K562 (cell line): ENCODE measurements around the gene LCN12. TPM values are rescaled to one million over a fixed set of nuclear protein-coding genes. Genes with fewer than 3 reads are reported as not detected.

Experiments used
- ATAC-seq: fragments of 200-7000 bp; cut with Tn5 transposase; 3 replicates; pipeline ENCODE4 v1.9.1; 2020; ENCODE audit warnings: moderate library complexity
- BruUV-seq: library from RNA; stranded (reverse); fragments of 400-500 nt; replicated peaks from 2 replicates; lab custom pipeline; 2021; lab: Mats Ljungman, UMichigan
- CTCF ChIA-PET: fragments of 300-600 bp; formaldehyde crosslinking; extraction: SDS; loops from one replicate; lab custom pipeline; 2021; ENCODE audit warnings: low intra/inter-chr PET ratio; lab: Yijun Ruan, JAX
- POLR2A ChIA-PET: fragments of 300-600, 350-650 bp; sonication (Branson Sonifier 250); formaldehyde crosslinking; extraction: SDS; loops from one replicate; lab custom pipeline; 2021; ENCODE audit warnings: antibody characterized with exemption, inconsistent platforms; lab: Yijun Ruan, JAX
- DNase-seq, 4 experiments: peaks; one replicate each; pipeline versions ENCODE4 v3.0.0 to v3.0.0-alpha.2; 2011 to 2018; ENCODE audit warnings: low spot score in 3 of 4, mixed read lengths in 3 of 4; ENCODE audit errors: extremely low read depth in 1 of 4
- FAIRE-seq: peaks from 2 replicates; lab custom pipeline; 2011; peaks lifted over from hg19 to GRCh38; lab: Jason Lieb, UNC
- H2AFZ ChIP-seq: 2 replicates; pipeline ENCODE4 v1.6.0; 2011; ENCODE audit warnings: low read depth, low read length, control low read depth, inconsistent platforms
- H3K27ac ChIP-seq: fragments of 200-600 bp; 3 replicates; pipeline ENCODE4 v1.8.0; 2011; ENCODE audit warnings: low read depth, mild to moderate bottlenecking, control low read depth, inconsistent platforms, low read length, moderate library complexity, mixed read lengths; ENCODE audit errors: extremely low read depth
- H3K27me3 ChIP-seq, 2 experiments: fragments of 300-600 bp in 1 of 2; 2 replicates in 1 of 2; 3 replicates in 1 of 2; pipeline versions ENCODE4 v1.6.0 to v1.8.0; 2011; ENCODE audit warnings: inconsistent platforms in 2 of 2, low read length in 2 of 2, mild to moderate bottlenecking in 1 of 2, mixed read lengths in 1 of 2, moderate library complexity in 1 of 2; ENCODE audit not compliant: control insufficient read depth in 2 of 2, insufficient read depth in 2 of 2
- H3K36me3 ChIP-seq: fragments of 300-600 bp; 3 replicates; pipeline ENCODE4 v1.8.0; 2011; ENCODE audit warnings: mild to moderate bottlenecking, low read length, inconsistent platforms; ENCODE audit not compliant: control insufficient read depth, insufficient read depth
- H3K4me1 ChIP-seq, 2 experiments: fragments of 200-600 bp in 1 of 2; replicated peaks in 1 of 2; 2 replicates in 1 of 2; 3 replicates in 1 of 2; pipeline versions ENCODE4 v1.5.1 to v1.8.0; 2011; ENCODE audit warnings: inconsistent platforms in 2 of 2, low read length in 2 of 2, mild to moderate bottlenecking in 1 of 2, mixed read lengths in 1 of 2, moderate library complexity in 1 of 2; ENCODE audit not compliant: control insufficient read depth in 2 of 2, insufficient read depth in 2 of 2
- H3K4me2 ChIP-seq: 2 replicates; pipeline ENCODE4 v1.6.1; 2011; ENCODE audit warnings: low read length, control low read depth, inconsistent platforms, mixed read lengths; ENCODE audit not compliant: insufficient read depth
- H3K4me3 ChIP-seq: fragments of 200-600 bp; sonication (generic), shearing (Covaris generic); 2 replicates; pipeline ENCODE4 v1.5.1; 2016; ENCODE audit warnings: control low read depth, inconsistent platforms
- H3K79me2 ChIP-seq: fragments of 200-600 bp; 3 replicates; pipeline ENCODE4 v1.8.0; 2011; ENCODE audit warnings: low read length, inconsistent platforms; ENCODE audit not compliant: control insufficient read depth, insufficient read depth
- H3K9ac ChIP-seq, 2 experiments: 2 replicates each; pipeline versions ENCODE4 v1.6.0 to v1.6.1; 2011; ENCODE audit warnings: low read depth in 2 of 2, low read length in 2 of 2, control low read depth in 1 of 2, inconsistent platforms in 1 of 2, mild to moderate bottlenecking in 1 of 2, mixed read lengths in 1 of 2; ENCODE audit not compliant: insufficient read depth in 1 of 2
- H3K9me1 ChIP-seq: one replicate; pipeline ENCODE4 v1.6.0; 2011; ENCODE audit warnings: inconsistent platforms, mild to moderate bottlenecking, low read length, moderate library complexity; ENCODE audit not compliant: control insufficient read depth, insufficient read depth
- H3K9me3 ChIP-seq: replicated peaks from 2 replicates; pipeline ENCODE4 v1.5.1; 2011; ENCODE audit warnings: low read depth, low read length, inconsistent platforms; ENCODE audit not compliant: control insufficient read depth, insufficient read depth
- H4K20me1 ChIP-seq: replicated peaks from 2 replicates; pipeline ENCODE4 v1.6.1; 2011; ENCODE audit warnings: low read length, inconsistent platforms, mixed read lengths; ENCODE audit not compliant: control insufficient read depth, insufficient read depth
- BRF1 ChIP-seq: IDR thresholded peaks from 3 replicates; pipeline ENCODE4 v1.6.1; 2011; ENCODE audit warnings: borderline replicate concordance, mild to moderate bottlenecking; ENCODE audit not compliant: insufficient read length; ENCODE audit errors: extremely low read depth
- CHD4 ChIP-seq: fragments of 200-600 bp; sonication (generic); IDR thresholded peaks from 3 replicates; pipeline ENCODE4 v1.6.1; 2012; ENCODE audit warnings: low read depth, mild to moderate bottlenecking, mixed read lengths, low read length, inconsistent platforms; ENCODE audit not compliant: insufficient read depth, insufficient replicate concordance, poor library complexity, severe bottlenecking
- HMG20A ChIP-seq: fragments of 450-650 bp; formaldehyde crosslinking; conservative IDR thresholded peaks from 2 replicates; pipeline ENCODE4 v1.4.0; 2020; ENCODE audit warnings: mild to moderate bottlenecking, mixed read lengths
- POLR2G ChIP-seq: fragments of 200-400 bp; formaldehyde crosslinking; IDR thresholded peaks from 2 replicates; pipeline ENCODE4 v1.6.1; 2017; ENCODE audit warnings: low read depth, mild to moderate bottlenecking, antibody characterized with exemption, low read length, moderate library complexity
- SOX6 ChIP-seq: fragments of 450-650 bp; IDR thresholded peaks from 2 replicates; pipeline ENCODE4 v1.6.1; 2014; ENCODE audit warnings: mild to moderate bottlenecking
- ZBTB1 ChIP-seq: sonication (generic); formaldehyde crosslinking; IDR thresholded peaks from 2 replicates; pipeline ENCODE4 v1.8.1; 2023; ENCODE audit warnings: missing genetic modification reagents, low read depth, mild to moderate bottlenecking, borderline replicate concordance
- WGBS: fragments of 100-300 bp; shearing (Covaris generic); methylation state at CpG from one replicate; pipeline ENCODE4 v1.1.6; 2016; ENCODE audit warnings: low coverage, mixed read lengths; ENCODE audit not compliant: insufficient coverage; ENCODE audit errors: missing lambda C conversion rate; 5-methylcytosine and 5-hydroxymethylcytosine counted together
- in situ Hi-C: fragments of 300-500 bp; cut with MboI; formaldehyde crosslinking; loops from 4 replicates; pipeline ENCODE4 v1.15.0; 2018; ENCODE audit warnings: inconsistent platforms, mixed read lengths
- intact Hi-C: fragments of 100-400 bp; cut with micrococcal nuclease; formaldehyde crosslinking; loops from 2 replicates; pipeline ENCODE4 v1.14.2; 2022
- polyA plus RNA-seq, 8 experiments: library from polyadenylated mRNA; depleted of rRNA in 4 of 8; stranded (reverse) in 5 of 8; unstranded in 3 of 8; fragments of >200 nt; fragmentation: Nextera tagmentation in 2 of 8; fragmentation: Illumina TruSeq in 1 of 8; extraction: Ambion mirVana in 2 of 8; extraction: Trizol in 1 of 8; gene quantifications; 2 replicates each; pipeline versions ENCODE4 v1.2.1 to v1.2.3, GENCODE V29; 2011 to 2014; ENCODE audit warnings: inconsistent platforms in 1 of 8, missing spikeins in 1 of 8
- total RNA-seq, 7 experiments: library from RNA; depleted of rRNA in 6 of 7; stranded (reverse); fragments of >200 nt in 6 of 7; fragmentation: Illumina TruSeq in 2 of 7; extraction: Trizol in 2 of 7; gene quantifications; 2 replicates each; pipeline versions ENCODE4 v1.2.1 to v1.2.3, GENCODE V29; 2011 to 2021; ENCODE audit warnings: low replicate concordance in 1 of 7
- TF ChIP-seq, protein P1 (sequence below), 2 experiments: fragments of 450-650 bp; formaldehyde crosslinking in 1 of 2; IDR thresholded peaks; 2 replicates each; pipeline versions ENCODE4 v1.4.0 to v1.6.1; 2014 to 2020; ENCODE audit warnings: mild to moderate bottlenecking in 2 of 2, borderline replicate concordance in 1 of 2, low read depth in 1 of 2

Gene LCN12
- total and polyA plus RNA-seq, 9 of the 15 experiments (the other 6 are each of a cell fraction or from before 2014, with no cell fraction given): 0.05 TPM; not detected in 8

GRCh38 chr9:136915632-136916329 is 36.3 kb upstream of the LCN12 start (continued):
- TF ChIP-seq ZBTB1 (CRISPR knock-in tag): no peak
- no peak for TF ChIP-seq HMG20A (CRISPR knock-in tag)
- no peak for TF ChIP-seq CHD4
- TF ChIP-seq SOX6: no peak
- TF ChIP-seq, all 486 proteins: peak for 0

DNA sequence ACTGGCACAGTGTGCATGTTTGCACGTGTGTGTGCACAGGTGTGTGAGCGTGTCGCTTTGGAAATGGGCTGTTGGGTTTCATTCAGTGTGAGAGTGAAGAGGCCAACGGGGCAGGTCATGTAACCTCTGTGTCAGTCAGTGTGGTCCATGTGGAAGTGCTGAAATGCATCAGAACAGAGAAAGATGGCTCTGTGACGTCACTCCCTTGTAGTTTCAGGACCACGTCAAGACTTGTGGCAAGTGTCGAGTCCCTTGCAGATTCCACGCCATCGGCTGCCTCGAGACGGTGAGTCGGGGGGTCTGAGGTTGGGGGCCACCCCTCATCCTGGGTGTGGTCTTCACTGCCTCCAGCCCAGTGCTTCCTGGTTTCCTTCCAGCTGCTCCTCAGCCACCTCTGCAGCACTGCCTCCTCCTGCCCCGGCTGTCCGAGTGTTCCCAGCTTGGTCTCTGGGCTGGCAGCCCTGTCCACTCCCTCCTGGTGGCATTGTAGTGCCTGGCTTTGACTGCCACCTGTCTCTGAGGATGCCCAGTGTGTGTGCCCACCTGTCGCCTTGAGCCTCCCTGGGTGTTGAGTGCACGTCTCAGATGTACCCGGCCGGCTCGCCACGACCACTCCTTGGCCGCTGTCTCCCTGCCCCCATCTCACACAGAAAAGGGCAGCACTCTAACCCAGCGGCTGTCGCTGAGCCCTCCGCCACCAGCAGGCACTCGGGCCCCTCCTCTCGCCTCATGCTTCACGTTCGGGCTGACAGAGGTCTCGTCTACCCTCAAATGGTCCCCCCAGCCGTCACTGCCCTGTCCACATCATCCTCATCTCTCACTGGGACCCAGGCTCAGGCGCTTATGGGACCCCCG is 35.5 kb upstream of the LCN12 start:
- Histone ChIP-seq H3K9me1 (no peaks in the 10 kb centered on the region), H4K20me1 (no peaks in the 10 kb centered on the region), H3K9ac (no peak overlapping the region; a peak in 1 of 4 replicates), H2AFZ (no peak overlapping the region), H3K4me1 (peaks cover 0 to 12% of the 10 kb centered on the region in 2 experiments; a peak in 1 of 5 replicates), H3K27ac (no peak overlapping the region), H3K4me3 (no peak overlapping the region), H3K79me2 (peaks cover 8% of the 10 kb centered on the region; the same call in 1 of the 3 replicates), H3K4me2 (no peak overlapping the region), H3K9me3 (no peaks in the 10 kb centered on the region), H3K36me3 (peaks cover 75% of the 10 kb centered on the region), H3K27me3 (no peaks in the 10 kb centered on the region)
- FAIRE-seq (no peak), DNase-seq (no peak), ATAC-seq (no peak)
- intact Hi-C loops (no loop called here), in situ Hi-C loops (no loop called here)
- ChIA-PET CTCF (no interaction called here), POLR2A (interaction anchor here (1.4 kb wide), 1 partner anchor 11 kb away, joined by 4 read pairs; no protein-coding TSS in a partner anchor)
- no TSS peak for BruUV-seq
- TF ChIP-seq, protein P1, sequence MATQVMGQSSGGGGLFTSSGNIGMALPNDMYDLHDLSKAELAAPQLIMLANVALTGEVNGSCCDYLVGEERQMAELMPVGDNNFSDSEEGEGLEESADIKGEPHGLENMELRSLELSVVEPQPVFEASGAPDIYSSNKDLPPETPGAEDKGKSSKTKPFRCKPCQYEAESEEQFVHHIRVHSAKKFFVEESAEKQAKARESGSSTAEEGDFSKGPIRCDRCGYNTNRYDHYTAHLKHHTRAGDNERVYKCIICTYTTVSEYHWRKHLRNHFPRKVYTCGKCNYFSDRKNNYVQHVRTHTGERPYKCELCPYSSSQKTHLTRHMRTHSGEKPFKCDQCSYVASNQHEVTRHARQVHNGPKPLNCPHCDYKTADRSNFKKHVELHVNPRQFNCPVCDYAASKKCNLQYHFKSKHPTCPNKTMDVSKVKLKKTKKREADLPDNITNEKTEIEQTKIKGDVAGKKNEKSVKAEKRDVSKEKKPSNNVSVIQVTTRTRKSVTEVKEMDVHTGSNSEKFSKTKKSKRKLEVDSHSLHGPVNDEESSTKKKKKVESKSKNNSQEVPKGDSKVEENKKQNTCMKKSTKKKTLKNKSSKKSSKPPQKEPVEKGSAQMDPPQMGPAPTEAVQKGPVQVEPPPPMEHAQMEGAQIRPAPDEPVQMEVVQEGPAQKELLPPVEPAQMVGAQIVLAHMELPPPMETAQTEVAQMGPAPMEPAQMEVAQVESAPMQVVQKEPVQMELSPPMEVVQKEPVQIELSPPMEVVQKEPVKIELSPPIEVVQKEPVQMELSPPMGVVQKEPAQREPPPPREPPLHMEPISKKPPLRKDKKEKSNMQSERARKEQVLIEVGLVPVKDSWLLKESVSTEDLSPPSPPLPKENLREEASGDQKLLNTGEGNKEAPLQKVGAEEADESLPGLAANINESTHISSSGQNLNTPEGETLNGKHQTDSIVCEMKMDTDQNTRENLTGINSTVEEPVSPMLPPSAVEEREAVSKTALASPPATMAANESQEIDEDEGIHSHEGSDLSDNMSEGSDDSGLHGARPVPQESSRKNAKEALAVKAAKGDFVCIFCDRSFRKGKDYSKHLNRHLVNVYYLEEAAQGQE (IDR thresholded peaks at IDR 0.05; ENCODE audit: borderline replicate concordance): 0 out of 2 replicates have a peak, but pooled peaks have one; percentile 6
- TF ChIP-seq, protein P1 (CRISPR knock-in tag; IDR thresholded peaks at IDR 0.05; ENCODE audit: low read depth): no peak
- 0 out of 2 replicates have a peak, but pooled peaks have one; percentile 35 for TF ChIP-seq POLR2G
- TF ChIP-seq BRF1: no peak
- WGBS: 91% methylated on average over 28 of the region's 32 CpGs
